Trophoblast cell (in vitro differentiated cells and primary cell): Measurements from ENCODE around the gene MC1R.

Experiments
- DNase-seq, 2 donors: peaks; one replicate each; pipeline ENCODE4 v3.0.0-alpha.2; 2016
- H2AFZ ChIP-seq: 2 replicates; pipeline ENCODE4 v1.6.1; 2013; ENCODE audit warnings: low read length, moderate library complexity, mild to moderate bottlenecking; ENCODE audit not compliant: insufficient read depth, poor library complexity
- H2AK5ac ChIP-seq: 2 replicates; pipeline ENCODE4 v1.6.1; 2013; ENCODE audit warnings: mild to moderate bottlenecking, low read length
- H2BK120ac ChIP-seq: 2 replicates; pipeline ENCODE4 v1.6.1; 2013; ENCODE audit warnings: low read length, mild to moderate bottlenecking, moderate library complexity; ENCODE audit not compliant: insufficient read depth, poor library complexity
- H2BK12ac ChIP-seq: 2 replicates; pipeline ENCODE4 v1.6.1; 2013; ENCODE audit warnings: mild to moderate bottlenecking, low read length, moderate library complexity
- H2BK5ac ChIP-seq: 2 replicates; pipeline ENCODE4 v1.6.1; 2013; ENCODE audit warnings: low read length, low read depth, moderate library complexity, mild to moderate bottlenecking; ENCODE audit not compliant: poor library complexity
- H3K14ac ChIP-seq: 2 replicates; pipeline ENCODE4 v1.6.1; 2013; ENCODE audit warnings: mild to moderate bottlenecking, low read length
- H3K18ac ChIP-seq: 2 replicates; pipeline ENCODE4 v1.6.1; 2013; ENCODE audit warnings: mild to moderate bottlenecking, low read length
- H3K23ac ChIP-seq: 2 replicates; pipeline ENCODE4 v1.6.1; 2013; ENCODE audit warnings: low read length
- H3K27ac ChIP-seq: 2 replicates; pipeline ENCODE4 v1.5.1; 2013; ENCODE audit warnings: low read depth, mild to moderate bottlenecking, inconsistent platforms, low read length, moderate library complexity
- H3K27me3 ChIP-seq: 2 replicates; pipeline ENCODE4 v1.6.1; 2013; ENCODE audit warnings: inconsistent platforms, mild to moderate bottlenecking, low read length, moderate library complexity; ENCODE audit not compliant: insufficient read depth
- H3K36me3 ChIP-seq, 2 experiments: 1 replicate in 1 of 2; 2 replicates in 1 of 2; pipeline ENCODE4 v1.6.1; 2013; ENCODE audit warnings: low read length in 2 of 2, mild to moderate bottlenecking in 2 of 2, moderate library complexity in 1 of 2; ENCODE audit not compliant: insufficient read depth in 2 of 2, control insufficient read depth in 1 of 2
- H3K4ac ChIP-seq: 2 replicates; pipeline ENCODE4 v1.6.1; 2013; ENCODE audit warnings: low read depth, mild to moderate bottlenecking, low read length, moderate library complexity
- H3K4me1 ChIP-seq, 2 experiments: 1 replicate in 1 of 2; 2 replicates in 1 of 2; pipeline ENCODE4 v1.6.1; 2013; ENCODE audit warnings: low read length in 2 of 2, mild to moderate bottlenecking in 2 of 2, moderate library complexity in 1 of 2; ENCODE audit not compliant: insufficient read depth in 2 of 2, control insufficient read depth in 1 of 2
- H3K4me2 ChIP-seq: 2 replicates; pipeline ENCODE4 v1.6.1; 2013; ENCODE audit warnings: inconsistent platforms, mild to moderate bottlenecking, low read length, moderate library complexity
- H3K4me3 ChIP-seq: 2 replicates; pipeline ENCODE4 v1.5.1; 2013; ENCODE audit warnings: mild to moderate bottlenecking, low read depth, low read length, inconsistent platforms
- H3K79me1 ChIP-seq: one replicate; pipeline ENCODE4 v1.6.1; 2013; ENCODE audit warnings: low read length
- H3K79me2 ChIP-seq: 2 replicates; pipeline ENCODE4 v1.6.1; 2013; ENCODE audit warnings: low read length, mild to moderate bottlenecking; ENCODE audit not compliant: control insufficient read depth, insufficient read depth, poor library complexity
- H3K9ac ChIP-seq: 2 replicates; pipeline ENCODE4 v1.6.1; 2013; ENCODE audit warnings: mild to moderate bottlenecking, low read length
- H3K9me3 ChIP-seq: 2 replicates; pipeline ENCODE4 v1.6.1; 2013; ENCODE audit warnings: low read depth, mild to moderate bottlenecking, control low read depth, inconsistent platforms, low read length; ENCODE audit not compliant: insufficient read depth
- H4K12ac ChIP-seq: 2 replicates; pipeline ENCODE4 v1.6.1; 2013; ENCODE audit warnings: low read depth, mild to moderate bottlenecking, low read length, moderate library complexity
- H4K8ac ChIP-seq: 2 replicates; pipeline ENCODE4 v1.6.1; 2013; ENCODE audit warnings: low read depth, mild to moderate bottlenecking, low read length, moderate library complexity
- H4K91ac ChIP-seq: one replicate; pipeline ENCODE4 v1.6.1; 2013; ENCODE audit warnings: low read depth, mild to moderate bottlenecking, low read length, moderate library complexity
- WGBS: extraction: QIAGEN DNeasy Blood & Tissue Kit; methylation state at CpG from one replicate; pipeline ENCODE4 v1.1.7; 2013; ENCODE audit warnings: missing lambda C conversion rate; ENCODE audit not compliant: insufficient read length, insufficient coverage; ENCODE audit errors: extremely low coverage; 5-methylcytosine and 5-hydroxymethylcytosine counted together

The MC1R gene

DNA sequence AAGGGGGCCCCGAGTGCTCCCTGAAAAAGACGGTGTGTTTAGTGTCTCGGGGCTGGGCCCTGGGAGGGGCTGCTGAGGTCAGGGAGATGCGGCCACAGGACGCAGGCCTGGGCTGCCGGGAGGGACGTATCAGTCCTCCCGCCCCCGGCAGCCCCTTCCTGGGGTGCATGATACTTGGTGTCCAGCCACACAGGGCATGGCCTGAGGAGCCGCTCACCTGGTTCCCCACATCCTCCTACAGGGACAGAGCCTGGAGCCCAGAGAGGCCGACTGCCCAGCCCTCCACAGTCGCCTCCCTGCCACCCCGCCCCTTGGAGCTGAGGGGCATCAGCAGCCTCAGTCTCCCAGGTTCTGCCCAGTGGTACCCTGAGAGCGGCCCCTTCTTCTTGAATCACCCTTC is 17.8 kb downstream of the MC1R start:
- Histone ChIP-seq H3K4me3 (no peak overlapping the region), H2BK120ac (no peak overlapping the region), H3K4ac (no peak overlapping the region), H3K79me1 (no peaks in the 10 kb centered on the region), H3K36me3 (peaks cover 47 to 53% of the 10 kb centered on the region in 2 experiments), H3K27me3 (no peaks in the 10 kb centered on the region), H2BK5ac (no peak overlapping the region), H3K4me1 (peaks cover 0 to 3% of the 10 kb centered on the region in 2 experiments), H3K18ac (no peak overlapping the region), H4K12ac (no peak overlapping the region), H3K14ac (no peak overlapping the region), H3K9ac (no peak overlapping the region), H3K79me2 (no peaks in the 10 kb centered on the region), H3K27ac (no peak overlapping the region), H2BK12ac (no peak overlapping the region), H3K9me3 (no peaks in the 10 kb centered on the region), H4K91ac (no peak overlapping the region), H3K4me2 (no peak overlapping the region), H2AFZ (no peak overlapping the region), H2AK5ac (no peak overlapping the region), H3K23ac (no peak overlapping the region), H4K8ac (no peak overlapping the region)
- no peak for DNase-seq
- WGBS, result no CpG with 5 or more reads among the region's 14 CpGs

DNA sequence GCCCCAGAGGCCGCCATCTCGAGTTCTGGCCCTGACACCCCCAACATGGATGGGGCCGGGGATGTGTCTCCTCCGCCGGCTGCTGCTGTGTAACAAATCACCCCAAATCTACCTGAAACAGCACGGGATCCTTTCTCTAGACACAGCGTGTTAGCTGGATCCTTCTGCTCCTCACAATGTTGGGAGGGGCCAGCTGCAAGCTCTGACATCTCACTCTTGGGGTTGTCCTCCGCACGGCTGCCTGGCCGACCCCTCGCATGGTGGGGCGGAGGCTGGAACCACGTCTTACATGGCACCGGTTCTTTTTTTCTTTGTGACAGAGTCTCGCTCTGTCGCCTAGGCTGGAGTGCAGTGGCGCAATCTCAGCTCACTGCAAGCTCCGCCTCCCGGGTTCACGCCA is 18.3 kb downstream of the MC1R start:
- no peak for DNase-seq
- no peak overlapping the region for H3K4ac ChIP-seq
- no peak overlapping the region for H4K8ac ChIP-seq
- H3K23ac ChIP-seq, result no peak overlapping the region
- no peak overlapping the region for H3K18ac ChIP-seq
- H2BK120ac ChIP-seq, result no peak overlapping the region
- H3K9me3 ChIP-seq, result no peaks in the 10 kb centered on the region
- H4K91ac ChIP-seq, result no peak overlapping the region
- H2AK5ac ChIP-seq, result no peak overlapping the region
- no peaks in the 10 kb centered on the region for H3K79me2 ChIP-seq
- no peak overlapping the region for H2BK5ac ChIP-seq
- no CpG with 5 or more reads among the region's 20 CpGs for whole genome bisulfite sequencing
- H2BK12ac ChIP-seq, result no peak overlapping the region
- H4K12ac ChIP-seq, result no peak overlapping the region
- H3K27ac ChIP-seq, result no peak overlapping the region
- H3K27me3 ChIP-seq, result no peaks in the 10 kb centered on the region
- peaks cover 42 to 48% of the 10 kb centered on the region in 2 experiments for H3K36me3 ChIP-seq
- H3K4me2 ChIP-seq, result no peak overlapping the region
- no peaks in the 10 kb centered on the region for H3K79me1 ChIP-seq
- no peak overlapping the region for H3K4me3 ChIP-seq
- peaks cover 0 to 3% of the 10 kb centered on the region in 2 experiments for H3K4me1 ChIP-seq
- H2AFZ ChIP-seq, result no peak overlapping the region
- H3K9ac ChIP-seq, result no peak overlapping the region
- no peak overlapping the region for H3K14ac ChIP-seq

DNA sequence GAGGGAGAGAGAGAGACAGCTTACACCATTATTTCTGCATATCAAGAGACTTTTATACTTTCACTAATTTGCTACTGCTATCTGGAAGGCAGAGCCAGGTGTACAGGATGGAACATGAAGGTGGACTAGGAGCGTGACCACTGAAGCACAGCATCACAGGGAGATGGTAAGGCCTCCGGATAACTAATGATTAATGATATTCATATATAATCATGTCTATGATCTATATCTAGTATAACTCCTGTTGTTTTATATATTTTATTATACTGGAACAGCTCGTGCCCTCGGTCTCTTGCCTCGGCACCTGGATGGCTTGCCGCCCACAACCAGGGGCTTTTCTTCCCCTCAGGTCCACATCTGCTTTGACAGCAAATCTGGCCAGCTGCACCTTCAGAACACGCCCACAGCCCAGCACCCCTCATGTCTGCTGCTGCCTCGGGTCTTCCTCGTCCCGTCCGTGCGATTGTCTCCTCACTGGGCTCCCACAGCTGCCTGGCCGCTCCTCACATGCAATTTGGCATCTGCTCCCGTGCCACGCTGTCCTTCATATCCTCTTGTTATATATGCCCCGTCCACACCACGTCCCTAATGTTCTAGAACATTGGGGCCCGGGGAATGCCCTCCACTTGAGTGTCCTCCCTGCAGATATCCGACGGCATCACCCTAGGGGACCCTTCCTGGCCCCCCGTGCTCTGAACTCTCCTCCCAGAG is 19.7 kb downstream of the MC1R start:
- no peaks in the 10 kb centered on the region for H3K9me3 ChIP-seq
- no peak overlapping the region for H2AFZ ChIP-seq
- no peak overlapping the region for H2BK120ac ChIP-seq
- WGBS, result no CpG with 5 or more reads among the region's 21 CpGs
- H3K27ac ChIP-seq, result no peak overlapping the region
- H4K12ac ChIP-seq, result no peak overlapping the region
- H2BK12ac ChIP-seq, result no peak overlapping the region
- H3K4me2 ChIP-seq, result no peak overlapping the region
- no peak overlapping the region for H3K4ac ChIP-seq
- no peak overlapping the region for H3K14ac ChIP-seq
- no peaks in the 10 kb centered on the region for H3K79me2 ChIP-seq
- H3K4me1 ChIP-seq, result peaks cover 0 to 3% of the 10 kb centered on the region in 2 experiments
- H3K9ac ChIP-seq, result no peak overlapping the region
- H4K91ac ChIP-seq, result no peak overlapping the region
- H4K8ac ChIP-seq, result no peak overlapping the region
- H3K27me3 ChIP-seq, result no peaks in the 10 kb centered on the region
- no peak for DNase-seq
- H3K4me3 ChIP-seq, result no peak overlapping the region
- no peaks in the 10 kb centered on the region for H3K79me1 ChIP-seq
- no peak overlapping the region for H3K18ac ChIP-seq
- no peak overlapping the region for H2BK5ac ChIP-seq
- peaks cover 29 to 35% of the 10 kb centered on the region in 2 experiments for H3K36me3 ChIP-seq
- H2AK5ac ChIP-seq, result no peak overlapping the region
- no peak overlapping the region for H3K23ac ChIP-seq

DNA sequence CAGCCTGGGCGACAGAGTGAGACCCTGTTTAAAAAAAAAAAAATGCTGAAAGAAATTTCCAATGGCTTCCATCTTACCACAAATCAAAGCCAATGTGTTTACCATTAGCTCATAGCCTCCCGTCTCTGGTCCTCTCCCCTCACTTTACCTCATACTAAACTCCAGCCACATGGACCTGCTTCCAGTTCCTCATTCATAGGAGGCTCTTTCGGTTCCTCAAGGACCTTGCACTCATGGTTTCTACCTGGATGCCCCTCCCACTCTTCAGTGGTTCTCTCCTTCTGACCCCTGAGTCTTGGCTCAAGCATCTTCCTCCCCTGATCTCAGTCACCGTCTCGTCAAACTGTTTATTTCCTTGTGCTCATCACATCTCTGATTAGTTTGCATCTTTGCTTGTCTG is 26.1 kb downstream of the MC1R start:
- DNase-seq, result no peak
- no peak overlapping the region for H3K27ac ChIP-seq
- H3K4me1 ChIP-seq, result peaks cover 2 to 13% of the 10 kb centered on the region in 2 experiments
- H3K9me3 ChIP-seq, result peaks cover 4% of the 10 kb centered on the region
- H3K18ac ChIP-seq, result no peak overlapping the region
- H3K9ac ChIP-seq, result no peak overlapping the region
- H4K12ac ChIP-seq, result no peak overlapping the region
- no CpG with 5 or more reads among the region's 5 CpGs for WGBS
- no peak overlapping the region for H2BK5ac ChIP-seq
- no peak overlapping the region for H2AK5ac ChIP-seq
- H4K8ac ChIP-seq, result no peak overlapping the region
- H3K79me2 ChIP-seq, result no peaks in the 10 kb centered on the region
- no peaks in the 10 kb centered on the region for H3K36me3 ChIP-seq
- H3K79me1 ChIP-seq, result no peaks in the 10 kb centered on the region
- peaks cover 6% of the 10 kb centered on the region for H3K27me3 ChIP-seq
- H3K4me3 ChIP-seq, result no peak overlapping the region
- no peak overlapping the region for H3K14ac ChIP-seq
- H3K4me2 ChIP-seq, result no peak overlapping the region
- H3K23ac ChIP-seq, result no peak overlapping the region
- H3K4ac ChIP-seq, result no peak overlapping the region
- no peak overlapping the region for H2BK120ac ChIP-seq
- H2AFZ ChIP-seq, result no peak overlapping the region
- no peak overlapping the region for H2BK12ac ChIP-seq
- H4K91ac ChIP-seq, result no peak overlapping the region
